MM.1S (cell line): ENCODE results near the gene GPRIN3.
"Not testable (repeated sequence)": the region's sequence is repeated elsewhere in the genome, so short reads cannot be mapped to it uniquely, and the experiment has no call there.

Experiments
- DNase-seq: peaks from one replicate; pipeline ENCODE4 v3.0.0-alpha.2; 2015
- H2AFZ ChIP-seq: fragments of 300-600 bp; sonication (generic); 2 replicates; pipeline ENCODE4 v1.6.0; 2016; ENCODE audit warnings: antibody characterized with exemption, low read length
- H3F3A ChIP-seq: fragments of 300-600 bp; sonication (generic); 2 replicates; pipeline ENCODE4 v1.6.1; 2016; ENCODE audit warnings: mild to moderate bottlenecking, antibody characterized with exemption, low read length, moderate library complexity, mixed read lengths; ENCODE audit not compliant: insufficient read depth
- H3K27ac ChIP-seq: fragments of 300-600 bp; sonication (generic); 2 replicates; pipeline ENCODE4 v1.5.1; 2016; ENCODE audit warnings: mild to moderate bottlenecking, low read length
- H3K27me3 ChIP-seq: fragments of 300-600 bp; sonication (generic); replicated peaks from 2 replicates; pipeline ENCODE4 v1.6.0; 2016; ENCODE audit warnings: low read length; ENCODE audit not compliant: insufficient read depth
- H3K36me3 ChIP-seq: fragments of 300-600 bp; sonication (generic); replicated peaks from 2 replicates; pipeline ENCODE4 v1.6.1; 2016; ENCODE audit warnings: mild to moderate bottlenecking, low read length, mixed read lengths; ENCODE audit not compliant: insufficient read depth
- H3K4me1 ChIP-seq: fragments of 300-600 bp; sonication (generic); 2 replicates; pipeline ENCODE4 v1.6.1; 2016; ENCODE audit warnings: low read length, mixed read lengths
- H3K4me2 ChIP-seq: fragments of 300-600 bp; sonication (generic); 2 replicates; pipeline ENCODE4 v1.6.0; 2016; ENCODE audit warnings: low read depth, low read length
- H3K4me3 ChIP-seq: fragments of 300-600 bp; sonication (generic); 2 replicates; pipeline ENCODE4 v1.5.1; 2016; ENCODE audit warnings: low read length, mixed read lengths
- H3K79me2 ChIP-seq: fragments of 300-600 bp; sonication (generic); 2 replicates; pipeline ENCODE4 v1.6.1; 2016; ENCODE audit warnings: mixed run types, low read length, mixed read lengths
- H3K9ac ChIP-seq: fragments of 300-600 bp; sonication (generic); 2 replicates; pipeline ENCODE4 v1.6.1; 2016; ENCODE audit warnings: low read length, mixed read lengths
- H3K9me2 ChIP-seq: fragments of 300-600 bp; sonication (generic); replicated peaks from 2 replicates; pipeline ENCODE4 v1.6.1; 2016; ENCODE audit warnings: mild to moderate bottlenecking, low read length, mixed read lengths; ENCODE audit not compliant: insufficient read depth
- H3K9me3 ChIP-seq: fragments of 300-600 bp; sonication (generic); replicated peaks from 2 replicates; pipeline ENCODE4 v1.6.1; 2016; ENCODE audit warnings: mild to moderate bottlenecking, low read length, mixed read lengths; ENCODE audit not compliant: insufficient read depth
- H4K20me1 ChIP-seq: fragments of 300-600 bp; sonication (generic); 2 replicates; pipeline ENCODE4 v1.6.1; 2016; ENCODE audit warnings: mild to moderate bottlenecking, low read length, moderate library complexity, mixed read lengths; ENCODE audit not compliant: insufficient read depth
- EZH2 ChIP-seq: fragments of 300-600 bp; sonication (generic); optimal IDR thresholded peaks from 2 replicates; pipeline ENCODE3; 2017; ENCODE audit warnings: low read depth, mild to moderate bottlenecking, antibody characterized with exemption, low read length, mixed read lengths
- EZH2phosphoT487 ChIP-seq: fragments of 300-600 bp; sonication (generic); IDR thresholded peaks from 2 replicates; pipeline ENCODE4 v1.6.1; 2018; ENCODE audit warnings: antibody characterized with exemption, low read length
- TF ChIP-seq, protein P1 (sequence below): fragments of 300-600 bp; sonication (generic); IDR thresholded peaks from 2 replicates; pipeline ENCODE4 v1.5.1; 2016; ENCODE audit warnings: antibody characterized with exemption, low read length, mixed read lengths

GPRIN3 gene

DNA sequence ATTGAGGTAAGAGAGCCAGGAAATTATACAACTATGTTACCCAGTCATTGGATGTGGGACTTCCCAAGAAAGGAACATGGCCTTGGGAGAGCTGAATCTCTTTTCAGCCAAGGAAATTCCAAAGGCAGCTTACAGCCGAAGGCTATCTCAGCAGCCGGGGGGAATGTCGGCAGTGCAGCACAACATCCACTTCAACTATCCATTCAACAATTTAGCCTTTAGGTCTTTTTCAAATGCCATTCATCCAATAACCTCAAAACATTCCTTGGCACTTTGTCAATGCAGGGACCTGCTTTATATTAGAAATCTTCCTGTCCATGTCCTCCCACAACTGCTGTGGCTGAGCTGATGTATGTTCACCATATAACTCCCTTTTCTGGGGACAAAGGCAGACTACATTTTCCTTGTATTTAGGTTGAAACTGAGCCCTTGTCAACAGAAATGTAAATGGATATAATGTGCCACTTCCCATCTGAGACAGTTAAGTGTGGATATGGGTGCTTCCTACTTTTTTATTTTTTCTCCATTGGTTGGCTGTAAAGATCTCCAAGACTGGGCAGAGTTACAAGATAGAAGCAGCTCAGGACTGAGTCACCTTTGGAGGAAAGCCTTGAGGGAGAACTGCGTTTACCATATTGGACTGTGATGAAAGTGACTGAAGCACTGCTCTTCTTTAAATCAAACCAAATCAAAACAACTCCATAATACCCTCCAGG lies 94.8 kb downstream of the GPRIN3 start:
- no peaks in the 10 kb centered on the region for H4K20me1 ChIP-seq
- H3K36me3 ChIP-seq = no peaks in the 10 kb centered on the region
- no peak for TF ChIP-seq EZH2phosphoT487
- TF ChIP-seq, protein P1, sequence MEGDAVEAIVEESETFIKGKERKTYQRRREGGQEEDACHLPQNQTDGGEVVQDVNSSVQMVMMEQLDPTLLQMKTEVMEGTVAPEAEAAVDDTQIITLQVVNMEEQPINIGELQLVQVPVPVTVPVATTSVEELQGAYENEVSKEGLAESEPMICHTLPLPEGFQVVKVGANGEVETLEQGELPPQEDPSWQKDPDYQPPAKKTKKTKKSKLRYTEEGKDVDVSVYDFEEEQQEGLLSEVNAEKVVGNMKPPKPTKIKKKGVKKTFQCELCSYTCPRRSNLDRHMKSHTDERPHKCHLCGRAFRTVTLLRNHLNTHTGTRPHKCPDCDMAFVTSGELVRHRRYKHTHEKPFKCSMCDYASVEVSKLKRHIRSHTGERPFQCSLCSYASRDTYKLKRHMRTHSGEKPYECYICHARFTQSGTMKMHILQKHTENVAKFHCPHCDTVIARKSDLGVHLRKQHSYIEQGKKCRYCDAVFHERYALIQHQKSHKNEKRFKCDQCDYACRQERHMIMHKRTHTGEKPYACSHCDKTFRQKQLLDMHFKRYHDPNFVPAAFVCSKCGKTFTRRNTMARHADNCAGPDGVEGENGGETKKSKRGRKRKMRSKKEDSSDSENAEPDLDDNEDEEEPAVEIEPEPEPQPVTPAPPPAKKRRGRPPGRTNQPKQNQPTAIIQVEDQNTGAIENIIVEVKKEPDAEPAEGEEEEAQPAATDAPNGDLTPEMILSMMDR = no peak
- no peak for TF ChIP-seq EZH2
- H3K4me3 ChIP-seq = no peak overlapping the region
- no peaks in the 10 kb centered on the region for H3K4me1 ChIP-seq
- H3K9ac ChIP-seq = no peak overlapping the region
- H3K27me3 ChIP-seq = no peaks in the 10 kb centered on the region
- H3K79me2 ChIP-seq = no peaks in the 10 kb centered on the region
- no peak overlapping the region for H3K4me2 ChIP-seq
- no peaks in the 10 kb centered on the region for H3K9me3 ChIP-seq
- H3K9me2 ChIP-seq = no peaks in the 10 kb centered on the region
- no peak overlapping the region for H2AFZ ChIP-seq
- no peaks in the 10 kb centered on the region for H3F3A ChIP-seq
- H3K27ac ChIP-seq = no peak overlapping the region
- DNase-seq = no peak

DNA sequence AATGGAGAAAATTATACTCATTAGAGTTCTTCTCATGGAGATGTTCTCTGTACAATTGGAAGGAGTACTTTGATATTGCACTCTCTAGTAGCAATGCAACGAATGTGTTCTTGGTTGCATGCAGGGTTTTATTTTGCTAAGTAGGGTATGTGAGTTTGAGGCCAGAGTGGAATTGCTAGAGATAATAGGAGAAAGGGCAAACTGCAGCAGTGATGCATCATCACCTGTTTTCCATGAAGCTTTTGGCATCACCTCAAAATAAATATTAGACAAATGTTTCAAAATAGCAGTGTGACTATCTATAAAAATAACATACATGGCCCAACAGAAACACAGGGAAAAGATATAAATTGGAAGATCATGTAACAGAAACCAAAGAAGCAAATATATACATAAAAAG lies 103.0 kb downstream of the GPRIN3 start:
- Histone ChIP-seq H3K4me2 (no peak overlapping the region), H3K27ac (no peak overlapping the region), H4K20me1 (no peaks in the 10 kb centered on the region), H3F3A (no peaks in the 10 kb centered on the region), H2AFZ (no peak overlapping the region), H3K9ac (no peak overlapping the region), H3K27me3 (no peaks in the 10 kb centered on the region), H3K9me3 (no peaks in the 10 kb centered on the region), H3K36me3 (no peaks in the 10 kb centered on the region), H3K9me2 (0 out of 2 replicates have a peak, but pooled peaks cover 2% of the 10 kb centered on the region), H3K4me1 (no peaks in the 10 kb centered on the region), H3K4me3 (no peak overlapping the region), H3K79me2 (no peaks in the 10 kb centered on the region)
- DNase-seq = no peak
- TF ChIP-seq, protein P1 = no peak
- TF ChIP-seq EZH2phosphoT487 (no peak), EZH2 (no peak)

DNA sequence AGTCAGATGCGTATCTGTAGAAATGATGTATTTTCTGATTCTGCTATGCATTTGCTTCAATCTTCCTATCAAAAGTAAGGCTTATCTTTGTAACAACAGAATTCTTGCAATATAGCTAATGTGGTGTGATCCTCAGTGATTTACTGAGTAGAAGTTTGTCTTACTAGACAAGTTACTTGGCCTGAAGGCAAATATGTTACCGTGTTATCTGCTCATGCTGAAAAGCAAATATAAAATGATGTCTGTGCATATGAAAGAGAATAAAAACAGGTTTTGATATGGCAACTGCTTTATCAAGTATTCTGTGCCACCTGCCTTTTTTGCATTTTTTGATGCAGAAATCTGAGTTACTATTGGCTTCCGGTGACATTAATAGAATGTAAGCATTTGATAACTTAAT lies 103.7 kb downstream of the GPRIN3 start:
- H2AFZ ChIP-seq = no peak overlapping the region
- H3K27ac ChIP-seq = no peak overlapping the region
- H3K9ac ChIP-seq = no peak overlapping the region
- no peaks in the 10 kb centered on the region for H3K27me3 ChIP-seq
- H3K36me3 ChIP-seq = no peaks in the 10 kb centered on the region
- no peaks in the 10 kb centered on the region for H3K9me3 ChIP-seq
- H4K20me1 ChIP-seq = no peaks in the 10 kb centered on the region
- no peaks in the 10 kb centered on the region for H3F3A ChIP-seq
- H3K79me2 ChIP-seq = no peaks in the 10 kb centered on the region
- TF ChIP-seq EZH2phosphoT487 (no peak), EZH2 (no peak)
- TF ChIP-seq, protein P1 = no peak
- H3K4me3 ChIP-seq = no peak overlapping the region
- no peak for DNase-seq
- H3K4me2 ChIP-seq = no peak overlapping the region
- no peaks in the 10 kb centered on the region for H3K4me1 ChIP-seq
- H3K9me2 ChIP-seq = 0 out of 2 replicates have a peak, but pooled peaks cover 2% of the 10 kb centered on the region

DNA sequence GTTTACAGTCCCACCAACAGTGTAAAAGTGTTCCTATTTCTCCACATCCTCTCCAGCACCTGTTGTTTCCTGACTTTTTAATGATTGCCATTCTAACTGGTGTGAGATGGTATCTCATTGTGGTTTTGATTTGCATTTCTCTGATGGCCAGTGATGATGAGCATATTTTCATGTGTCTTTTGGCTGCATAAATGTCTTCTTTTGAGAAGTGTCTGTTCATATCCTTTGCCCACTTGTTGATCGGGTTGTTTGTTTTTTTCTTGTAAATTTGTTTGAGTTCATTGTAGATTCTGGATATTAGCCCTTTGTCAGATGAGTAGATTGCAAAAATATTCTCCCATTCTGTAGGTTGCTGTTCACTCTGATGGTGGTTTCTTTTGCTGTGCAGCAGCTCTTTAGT lies 108.2 kb downstream of the GPRIN3 start:
- not testable (repeated sequence) for H3K9me3 ChIP-seq, DNase-seq, H3K27ac ChIP-seq, H4K20me1 ChIP-seq, H3K27me3 ChIP-seq, H3K4me2 ChIP-seq, H3K4me3 ChIP-seq, H3K36me3 ChIP-seq, H3K9me2 ChIP-seq, H3F3A ChIP-seq, H2AFZ ChIP-seq, H3K79me2 ChIP-seq, H3K9ac ChIP-seq
- peaks cover 11% of the 10 kb centered on the region for H3K4me1 ChIP-seq
